DOHH2 (cell line): ENCODE measurements around the gene LARGE1.

Experiments used
- H3F3A ChIP-seq: fragments of 200-600 bp; sonication (generic), shearing (Covaris generic); 2 replicates; pipeline ENCODE4 v1.6.0; 2016; ENCODE audit warnings: antibody characterized with exemption, mild to moderate bottlenecking; ENCODE audit not compliant: control insufficient read depth, insufficient read depth
- H3K27ac ChIP-seq: fragments of 200-600 bp; sonication (generic); 2 replicates; pipeline ENCODE4 v1.5.1; 2014; ENCODE audit warnings: low read depth, mild to moderate bottlenecking, low read length, moderate library complexity
- H3K27me3 ChIP-seq: fragments of 200-600 bp; sonication (generic); 2 replicates; pipeline ENCODE4 v1.6.1; 2014; ENCODE audit warnings: mild to moderate bottlenecking, low read length, mixed read lengths; ENCODE audit not compliant: control insufficient read depth
- H3K36me3 ChIP-seq: fragments of 200-600 bp; sonication (generic); 2 replicates; pipeline ENCODE4 v1.6.1; 2014; ENCODE audit warnings: mild to moderate bottlenecking, low read length, moderate library complexity, mixed read lengths; ENCODE audit not compliant: control insufficient read depth
- H3K4me1 ChIP-seq: fragments of 200-600 bp; sonication (generic); 2 replicates; pipeline ENCODE4 v1.6.1; 2014; ENCODE audit warnings: mild to moderate bottlenecking, low read length, mixed read lengths; ENCODE audit not compliant: control insufficient read depth
- H3K4me2 ChIP-seq: fragments of 200-600 bp; sonication (generic); 2 replicates; pipeline ENCODE4 v1.6.0; 2014; ENCODE audit warnings: mild to moderate bottlenecking, low read length, moderate library complexity
- H3K4me3 ChIP-seq: fragments of 200-600 bp; sonication (generic); 2 replicates; pipeline ENCODE4 v1.5.1; 2014; ENCODE audit warnings: mild to moderate bottlenecking, low read length, mixed read lengths
- H3K79me2 ChIP-seq: fragments of 200-600 bp; sonication (generic); 2 replicates; pipeline ENCODE4 v1.6.1; 2014; ENCODE audit warnings: mild to moderate bottlenecking, low read length, mixed read lengths; ENCODE audit not compliant: control insufficient read depth
- H3K9me2 ChIP-seq: fragments of 200-600 bp; sonication (generic); replicated peaks from 2 replicates; pipeline ENCODE4 v1.6.1; 2014; ENCODE audit warnings: mild to moderate bottlenecking, low read length, mixed read lengths; ENCODE audit not compliant: control insufficient read depth
- H3K9me3 ChIP-seq: fragments of 200-600 bp; sonication (generic); 2 replicates; pipeline ENCODE4 v1.6.1; 2014; ENCODE audit warnings: antibody characterized with exemption, low read length, mixed read lengths; ENCODE audit not compliant: control insufficient read depth, insufficient read depth
- H4K20me1 ChIP-seq: fragments of 200-600 bp; sonication (generic); 2 replicates; pipeline ENCODE4 v1.6.0; 2014; ENCODE audit warnings: low read depth, mild to moderate bottlenecking, antibody characterized with exemption, low read length, moderate library complexity; ENCODE audit not compliant: control insufficient read depth, insufficient read depth
- EZH2phosphoT487 ChIP-seq: fragments of 200-600 bp; sonication (generic); IDR thresholded peaks from 2 replicates; pipeline ENCODE4 v1.6.1; 2017; ENCODE audit warnings: borderline replicate concordance, mild to moderate bottlenecking, antibody characterized with exemption, low read length, moderate library complexity, mixed read lengths
- TF ChIP-seq, protein P1 (sequence below): fragments of 200-600 bp; sonication (generic); IDR thresholded peaks from one replicate; pipeline ENCODE4 v1.5.1; 2014; ENCODE audit warnings: antibody characterized with exemption, mild to moderate bottlenecking, low read depth, low read length; ENCODE audit not compliant: poor library complexity, severe bottlenecking

The LARGE1 gene

DNA sequence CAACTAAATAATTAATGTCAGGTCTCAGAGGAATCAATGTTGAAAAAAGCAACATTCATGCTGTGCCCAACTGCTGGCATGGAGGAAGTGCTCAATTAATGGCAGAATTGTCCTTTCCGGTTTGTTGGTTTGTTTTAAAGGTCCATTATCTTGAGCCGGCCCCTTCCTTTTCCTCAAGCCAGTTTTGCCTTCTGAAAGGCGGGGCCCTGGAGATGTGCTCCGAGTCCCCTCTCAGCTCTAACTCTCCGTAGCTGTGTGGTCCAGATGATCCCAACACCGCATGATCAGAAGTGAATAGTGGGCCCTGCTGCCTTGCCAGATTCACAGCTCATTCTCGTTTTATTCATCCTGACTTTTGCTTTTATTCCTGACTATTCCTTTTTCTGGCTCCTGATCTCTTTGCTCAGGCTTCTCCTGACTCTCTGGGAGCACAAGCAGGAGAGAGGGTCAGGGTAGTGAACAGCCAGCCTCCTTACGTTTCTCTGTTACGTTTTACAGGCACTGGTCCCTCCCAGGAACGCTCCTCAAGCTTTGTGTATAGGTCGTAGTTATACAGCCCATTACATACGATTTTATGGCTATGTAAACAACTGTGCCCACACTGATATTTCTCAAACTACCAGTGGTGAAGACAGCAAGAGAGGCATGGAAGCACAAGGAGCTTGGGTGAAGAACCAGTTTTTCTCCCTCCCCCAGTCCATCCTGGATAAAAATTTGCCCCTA is 265.9 kb downstream of the LARGE1 start:
- H3K4me1 ChIP-seq: no peaks in the 10 kb centered on the region
- no peak overlapping the region for H3K4me2 ChIP-seq
- no peaks in the 10 kb centered on the region for H3K36me3 ChIP-seq
- no peak overlapping the region for H3K27ac ChIP-seq
- no peaks in the 10 kb centered on the region for H3K79me2 ChIP-seq
- no peaks in the 10 kb centered on the region for H3K9me3 ChIP-seq
- no peaks in the 10 kb centered on the region for H3K9me2 ChIP-seq
- TF ChIP-seq EZH2phosphoT487: no peak
- TF ChIP-seq, protein P1, sequence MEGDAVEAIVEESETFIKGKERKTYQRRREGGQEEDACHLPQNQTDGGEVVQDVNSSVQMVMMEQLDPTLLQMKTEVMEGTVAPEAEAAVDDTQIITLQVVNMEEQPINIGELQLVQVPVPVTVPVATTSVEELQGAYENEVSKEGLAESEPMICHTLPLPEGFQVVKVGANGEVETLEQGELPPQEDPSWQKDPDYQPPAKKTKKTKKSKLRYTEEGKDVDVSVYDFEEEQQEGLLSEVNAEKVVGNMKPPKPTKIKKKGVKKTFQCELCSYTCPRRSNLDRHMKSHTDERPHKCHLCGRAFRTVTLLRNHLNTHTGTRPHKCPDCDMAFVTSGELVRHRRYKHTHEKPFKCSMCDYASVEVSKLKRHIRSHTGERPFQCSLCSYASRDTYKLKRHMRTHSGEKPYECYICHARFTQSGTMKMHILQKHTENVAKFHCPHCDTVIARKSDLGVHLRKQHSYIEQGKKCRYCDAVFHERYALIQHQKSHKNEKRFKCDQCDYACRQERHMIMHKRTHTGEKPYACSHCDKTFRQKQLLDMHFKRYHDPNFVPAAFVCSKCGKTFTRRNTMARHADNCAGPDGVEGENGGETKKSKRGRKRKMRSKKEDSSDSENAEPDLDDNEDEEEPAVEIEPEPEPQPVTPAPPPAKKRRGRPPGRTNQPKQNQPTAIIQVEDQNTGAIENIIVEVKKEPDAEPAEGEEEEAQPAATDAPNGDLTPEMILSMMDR: no peak
- H3K4me3 ChIP-seq: no peak overlapping the region
- H3F3A ChIP-seq: no peaks in the 10 kb centered on the region
- no peaks in the 10 kb centered on the region for H4K20me1 ChIP-seq
- H3K27me3 ChIP-seq: no peaks in the 10 kb centered on the region

DNA sequence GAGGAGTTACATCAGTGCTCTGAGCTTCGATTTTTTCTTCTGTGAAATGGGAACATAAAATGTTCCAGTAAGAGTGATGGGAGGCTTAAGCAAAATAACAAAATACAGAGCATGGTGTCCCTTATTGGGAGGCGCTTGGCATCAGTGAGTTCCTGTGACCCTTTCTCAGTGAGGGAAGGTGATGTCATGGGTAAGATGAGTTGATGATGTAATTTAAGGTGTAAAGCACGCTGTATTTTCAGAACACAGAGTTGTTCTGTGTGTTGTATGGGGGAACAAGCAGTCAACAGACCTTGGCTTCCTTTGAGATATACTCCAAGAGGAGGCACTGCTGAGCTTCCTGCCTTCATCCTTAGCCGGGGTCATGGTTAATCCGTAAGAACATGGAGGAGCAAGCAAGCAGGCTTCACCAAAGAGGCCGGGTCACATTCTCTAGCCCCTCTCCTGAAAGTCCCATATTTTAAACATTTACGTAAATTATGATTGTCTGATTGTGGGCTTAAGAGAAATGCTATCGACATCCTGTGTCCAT is 266.7 kb downstream of the LARGE1 start:
- no peaks in the 10 kb centered on the region for H3K9me2 ChIP-seq
- H3K79me2 ChIP-seq: no peaks in the 10 kb centered on the region
- TF ChIP-seq, protein P1: no peak
- no peak for TF ChIP-seq EZH2phosphoT487

DNA sequence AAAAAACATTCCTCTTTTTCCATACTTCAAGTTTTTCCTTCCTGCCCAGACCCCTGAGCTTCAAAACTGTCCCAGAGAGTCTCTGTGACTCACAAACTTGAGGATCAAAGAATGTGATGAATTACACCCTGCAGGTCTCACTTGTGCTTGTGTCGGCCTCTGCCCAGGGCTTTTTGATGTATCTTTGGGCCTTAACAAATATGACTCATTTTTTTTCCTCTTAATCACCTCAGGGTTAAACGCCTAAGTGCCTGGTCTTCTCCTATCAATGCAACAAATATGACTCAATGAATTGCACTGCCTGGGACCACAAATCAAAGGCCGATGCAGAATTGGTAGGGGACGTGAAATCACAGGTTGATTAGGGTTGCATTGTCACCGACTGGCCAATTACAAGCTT is 267.7 kb downstream of the LARGE1 start:
- Histone ChIP-seq H3K27me3 (no peaks in the 10 kb centered on the region), H3K9me2 (no peaks in the 10 kb centered on the region), H3K27ac (no peak overlapping the region), H4K20me1 (no peaks in the 10 kb centered on the region), H3K36me3 (no peaks in the 10 kb centered on the region), H3K4me2 (no peak overlapping the region), H3K9me3 (no peaks in the 10 kb centered on the region), H3F3A (no peaks in the 10 kb centered on the region), H3K79me2 (no peaks in the 10 kb centered on the region), H3K4me3 (no peak overlapping the region), H3K4me1 (no peaks in the 10 kb centered on the region)
- TF ChIP-seq EZH2phosphoT487: no peak
- TF ChIP-seq, protein P1: no peak

More for the DNA sequence above, 266.7 kb downstream of the LARGE1 start:
- Histone ChIP-seq H3K9me3 (no peaks in the 10 kb centered on the region), H3K4me1 (no peaks in the 10 kb centered on the region), H3K4me3 (no peak overlapping the region), H3K4me2 (no peak overlapping the region), H4K20me1 (no peaks in the 10 kb centered on the region), H3F3A (no peaks in the 10 kb centered on the region), H3K27me3 (no peaks in the 10 kb centered on the region), H3K27ac (no peak overlapping the region), H3K36me3 (no peaks in the 10 kb centered on the region)
